Activated CD8-positive, alpha-beta memory T cell treated with anti-CD3 and anti-CD28 coated beads for 4 hours (primary cell): Measurements from ENCODE around the gene IRS2.

Source experiments
- DNase-seq, 2 donors: peaks; one replicate each; pipeline ENCODE4 v3.0.0-alpha.2; 2020; ENCODE audit warnings: low read depth in 2 of 2

The IRS2 gene

DNA sequence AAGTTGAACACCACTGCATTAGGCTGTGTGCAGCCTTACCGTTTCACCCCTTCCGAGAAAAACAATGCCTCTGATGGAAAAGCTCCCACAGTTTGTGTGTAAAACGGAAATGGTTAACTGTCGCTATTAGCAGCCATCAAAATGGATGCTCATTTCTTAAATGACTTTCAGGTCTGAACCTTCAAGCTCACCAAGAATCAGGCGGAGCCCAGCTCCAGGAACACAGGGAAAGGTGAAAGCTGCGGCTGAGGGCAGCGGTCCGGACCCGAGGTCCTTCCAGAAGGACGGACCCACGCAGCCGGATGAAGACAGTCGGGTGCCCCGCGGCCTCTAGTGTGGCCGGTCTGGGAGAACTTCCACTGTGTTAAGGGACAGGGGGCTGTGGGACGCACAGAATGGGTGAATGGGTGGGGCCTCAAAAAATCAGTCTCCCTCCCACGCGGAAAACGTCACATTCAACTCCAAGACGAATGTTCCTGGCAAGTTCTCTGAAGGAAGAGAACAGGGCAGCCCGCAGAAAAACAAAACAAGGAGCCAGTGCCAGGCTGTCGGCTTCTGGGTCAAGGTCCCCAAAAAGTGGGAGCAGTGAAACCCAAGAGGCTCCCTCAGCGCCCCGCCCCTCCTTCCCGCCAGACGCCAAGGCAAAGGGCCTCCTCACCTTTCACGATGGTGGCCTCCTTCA is 4.9 kb downstream of the IRS2 start:
- no peak for DNase-seq

DNA sequence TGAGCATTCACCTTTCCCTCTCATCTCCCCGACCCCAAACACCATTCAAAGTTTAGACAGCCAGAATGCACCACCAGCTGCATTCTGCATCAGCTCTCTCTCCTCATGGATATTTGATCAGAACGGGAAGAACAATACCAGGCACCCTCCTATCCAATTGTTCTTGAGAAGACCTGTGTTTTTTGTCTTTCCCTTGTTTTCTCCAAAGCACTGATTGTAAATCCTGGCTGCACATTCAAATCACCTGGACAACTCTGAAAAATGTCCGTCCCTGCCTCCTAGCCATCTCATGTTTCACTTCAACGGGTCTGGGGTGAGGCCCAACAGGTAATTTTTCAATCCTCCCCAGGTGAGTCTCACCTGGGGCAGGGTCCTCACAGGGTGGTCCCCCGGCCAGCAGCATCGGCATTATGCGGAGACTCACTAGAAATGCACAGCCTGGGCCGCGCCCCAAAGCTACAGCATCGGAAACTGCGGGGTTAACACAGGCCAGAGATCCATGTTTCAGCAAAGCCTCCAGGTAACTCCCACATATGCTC is 5.5 kb downstream of the IRS2 start:
- DNase-seq: no peak

DNA sequence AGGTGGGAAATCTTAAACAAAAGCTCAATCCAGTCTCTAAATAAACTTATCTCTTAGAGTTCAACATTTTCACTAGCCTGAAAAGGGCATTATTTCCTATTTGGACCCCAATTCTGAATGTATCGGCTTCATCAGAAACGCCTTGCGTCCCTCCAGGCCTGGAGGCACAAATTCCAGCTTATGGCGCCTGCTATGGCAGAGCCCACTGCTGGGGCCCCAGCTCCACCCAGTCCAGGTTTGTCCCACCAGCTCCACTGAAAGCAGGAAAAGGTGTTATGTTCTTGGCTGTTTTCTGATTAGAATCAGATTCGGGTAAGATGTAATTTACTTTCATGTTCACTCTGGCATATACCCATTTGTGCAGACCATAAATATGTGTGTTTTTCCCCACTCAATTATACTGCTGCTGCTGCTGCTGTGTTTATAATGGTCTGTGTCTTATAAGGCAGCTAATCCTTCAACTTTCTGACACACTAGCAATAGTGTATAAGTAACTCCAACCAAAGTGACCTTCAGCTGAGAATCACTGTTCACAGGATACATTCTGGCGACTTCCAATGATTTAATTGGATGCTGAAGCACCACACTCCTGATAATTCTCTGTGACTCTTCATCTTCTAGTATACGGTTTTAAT is 6.4 kb downstream of the IRS2 start:
- no peak for DNase-seq

DNA sequence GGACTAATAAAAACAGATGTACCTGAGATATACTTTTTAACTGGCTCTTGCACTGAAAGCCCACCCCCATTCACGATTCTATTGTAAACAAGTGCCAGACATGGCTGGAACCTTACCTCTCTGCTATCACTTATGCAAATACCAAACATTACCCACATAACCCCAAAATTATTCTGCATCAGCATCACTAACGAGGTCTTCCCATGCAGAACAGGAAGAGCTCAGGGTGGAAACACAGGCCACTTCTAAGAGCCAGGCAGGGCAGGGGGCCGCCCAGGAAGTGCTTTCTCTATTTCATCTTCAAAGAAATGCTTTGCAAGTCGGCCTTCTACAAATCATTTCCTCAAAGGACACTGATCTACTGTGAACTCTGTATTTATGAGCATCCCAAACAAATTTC is 7.3 kb downstream of the IRS2 start:
- no peak for DNase-seq

DNA sequence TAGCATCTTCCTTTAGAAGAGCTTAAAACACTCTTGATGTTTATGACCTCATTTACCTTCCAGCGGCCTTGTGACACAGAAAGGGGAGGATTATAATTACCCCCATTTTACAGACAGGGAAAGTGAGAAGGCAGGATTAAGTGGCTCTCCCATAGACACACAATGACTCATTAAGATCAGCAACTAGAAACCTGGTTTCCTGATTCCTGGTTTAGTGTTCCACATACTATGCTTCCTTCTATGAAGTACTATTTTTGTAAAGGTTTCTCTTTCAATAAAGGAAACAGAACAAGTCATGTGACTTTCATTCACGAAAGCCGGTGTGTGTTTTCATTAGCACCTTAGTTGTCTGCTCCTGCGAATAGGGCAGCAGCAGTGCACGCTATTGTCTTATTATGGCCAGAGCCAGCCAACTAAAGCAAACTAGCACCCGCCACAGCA is 8.3 kb downstream of the IRS2 start:
- DNase-seq: no peak

GRCh38 chr13:109776575-109776974 is 9.8 kb downstream of the IRS2 start:
- no peak for DNase-seq

GRCh38 chr13:109773786-109774185 is 12.6 kb downstream of the IRS2 start:
- DNase-seq: no peak

- no peak for DNase-seq
Measured at GRCh38 chr13:109773276-109773675, 13.1 kb downstream of the IRS2 start.

GRCh38 chr13:109771926-109772325 is 14.5 kb downstream of the IRS2 start:
- no peak for DNase-seq

DNA sequence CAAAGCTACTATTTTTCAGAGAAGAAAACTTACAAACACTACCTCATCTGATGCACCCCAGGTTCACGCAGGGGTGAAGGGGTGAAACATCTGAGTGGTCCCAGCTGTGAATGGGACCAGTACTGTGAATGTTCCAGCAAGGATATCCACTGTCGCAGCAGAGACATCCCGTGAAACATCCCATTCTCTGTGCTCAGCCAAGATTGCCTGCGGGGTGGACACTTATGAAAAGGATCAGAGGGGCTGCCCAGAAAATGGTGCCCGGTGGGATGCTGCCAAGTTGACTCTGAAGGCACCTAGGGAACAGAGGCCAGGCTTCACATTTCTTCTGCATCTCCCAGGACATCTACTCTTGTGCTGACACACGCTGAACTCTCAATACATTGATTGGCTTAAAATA is 15.9 kb downstream of the IRS2 start:
- DNase-seq: no peak

GRCh38 chr13:109769921-109770320 is 16.5 kb downstream of the IRS2 start:
- no peak for DNase-seq

- DNase-seq: no peak
Measured at GRCh38 chr13:109769275-109769674, 17.1 kb downstream of the IRS2 start.

DNA sequence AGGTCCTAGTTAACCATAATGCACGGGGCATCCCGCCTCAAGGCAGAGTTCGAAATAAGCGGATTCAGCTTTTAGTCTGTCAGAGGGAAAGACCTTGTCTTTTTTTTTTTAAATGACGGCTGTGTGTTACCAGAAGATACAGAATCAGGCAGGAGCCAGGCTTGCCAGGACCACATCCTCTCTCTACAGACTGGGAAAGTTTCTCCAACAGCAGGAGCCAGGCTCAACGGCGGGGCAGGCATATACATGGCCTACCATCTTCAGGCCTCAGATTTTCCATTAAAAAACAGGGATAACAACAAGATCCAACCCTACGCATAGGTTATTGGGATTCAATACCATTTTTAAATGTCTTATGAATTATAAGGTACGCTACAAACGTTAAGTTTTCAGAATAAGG is 17.8 kb downstream of the IRS2 start:
- DNase-seq: no peak

GRCh38 chr13:109768176-109768575 is 18.2 kb downstream of the IRS2 start:
- no peak for DNase-seq

- DNase-seq: no peak
Measured at GRCh38 chr13:109767023-109767422, 19.4 kb downstream of the IRS2 start.

DNA sequence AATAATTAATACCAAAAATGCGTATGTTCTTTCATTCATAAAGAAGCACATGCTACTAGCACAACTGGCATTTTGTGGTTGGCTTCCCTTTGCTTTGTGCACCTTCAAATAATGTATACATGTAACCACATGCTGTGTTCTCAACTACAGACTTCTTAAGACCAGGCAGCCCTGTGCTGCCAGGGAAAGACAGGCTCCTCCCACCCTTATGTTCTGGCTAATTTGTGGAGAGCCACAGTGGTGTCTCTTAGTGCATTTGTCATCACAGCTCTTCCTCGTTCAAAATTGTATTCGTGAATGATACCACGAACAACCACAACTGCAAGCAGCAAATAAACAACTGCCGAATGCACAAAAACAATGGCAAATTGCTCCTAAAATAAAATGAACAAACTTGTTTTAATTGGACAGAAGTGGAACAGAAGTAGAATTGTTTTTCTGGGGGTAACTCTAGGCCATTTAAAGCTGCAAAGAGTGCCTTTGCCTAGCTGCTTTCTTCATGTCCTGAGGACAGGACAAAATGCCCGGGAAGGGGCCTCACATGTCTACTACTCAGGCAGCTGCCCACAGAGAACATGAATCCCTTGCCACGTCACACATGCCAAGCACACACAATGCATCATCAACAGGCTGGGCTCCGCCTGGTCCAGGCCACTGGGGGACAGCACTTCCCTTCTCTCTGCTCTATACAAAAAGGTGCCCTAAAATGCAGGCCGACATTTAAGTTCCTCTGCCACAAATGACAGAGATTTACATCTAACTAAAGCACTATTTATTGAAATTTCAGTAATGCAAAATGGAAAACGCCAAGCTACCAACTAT is 21.7 kb downstream of the IRS2 start:
- no peak for DNase-seq

DNA sequence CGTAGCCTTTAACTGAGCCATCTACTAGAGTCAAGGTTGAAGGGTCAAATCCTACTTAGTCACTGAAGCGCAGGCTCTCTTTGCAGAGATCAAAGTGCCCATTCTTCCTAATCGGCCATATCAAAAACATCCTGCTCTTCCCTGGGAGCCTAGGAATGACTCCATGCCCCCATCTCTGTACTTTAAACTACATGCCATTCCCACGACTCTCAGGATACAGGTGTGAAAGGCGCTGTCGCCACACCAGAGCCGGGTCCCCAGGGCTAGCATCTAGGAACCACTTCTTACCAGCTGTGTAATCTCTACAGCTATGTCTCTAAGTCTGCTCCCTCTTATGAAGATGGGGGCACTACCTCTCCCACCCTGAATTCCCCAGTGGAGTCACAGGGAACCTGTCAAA is 22.3 kb downstream of the IRS2 start:
- DNase-seq: no peak

GRCh38 chr13:109762791-109763190 is 23.6 kb downstream of the IRS2 start:
- no peak for DNase-seq

- no peak for DNase-seq
Measured at GRCh38 chr13:109761695-109762094, 24.7 kb downstream of the IRS2 start.

GRCh38 chr13:109760951-109761350 is 25.4 kb downstream of the IRS2 start:
- no peak for DNase-seq

DNA sequence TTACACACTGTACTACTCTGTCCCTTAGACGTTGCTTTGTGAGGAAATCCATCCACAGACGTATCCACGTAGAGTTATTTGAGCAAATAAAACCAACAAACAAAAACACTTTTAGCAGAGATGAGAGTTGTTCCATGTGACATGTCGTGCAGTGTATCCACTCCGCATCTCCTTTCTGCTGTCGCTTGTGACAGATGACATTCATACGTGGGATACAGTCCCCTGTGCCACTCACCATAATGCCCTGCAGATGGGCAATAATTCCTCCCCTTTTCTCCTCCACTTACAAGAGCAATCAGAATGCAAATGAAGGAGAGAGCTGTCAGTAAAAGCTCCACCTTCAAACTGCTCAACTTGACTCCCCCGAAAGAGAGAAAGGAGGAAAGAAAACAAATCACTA is 26.0 kb downstream of the IRS2 start:
- no peak for DNase-seq

DNA sequence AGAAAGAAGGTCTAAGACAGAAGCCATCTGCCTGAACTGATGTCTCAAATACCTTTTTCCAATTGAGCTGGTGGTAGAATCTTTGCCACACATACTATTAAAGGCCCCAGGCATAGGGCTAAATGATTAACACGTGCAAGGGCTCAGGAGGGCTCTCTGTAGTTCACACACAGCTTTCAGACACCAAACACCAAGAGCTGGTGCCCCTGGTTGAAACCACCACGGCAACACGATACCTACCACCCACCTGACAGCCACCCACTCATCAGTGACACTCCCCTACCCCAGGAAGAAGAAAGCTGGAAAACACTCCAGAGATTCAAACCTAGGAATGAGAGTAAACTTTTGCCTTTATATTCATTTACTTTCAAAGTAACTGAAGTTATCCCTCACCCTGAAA is 26.8 kb downstream of the IRS2 start:
- DNase-seq: no peak
